Amniotic epithelial cell (primary cell): ENCODE results near the gene NUP50.
A peak's percentile ranks its signal among the peaks of the same experiment; 100 is the strongest.

ENCODE experiments used
- DNase-seq: peaks from one replicate; pipeline ENCODE4 v3.0.0-alpha.2; 2010; ENCODE audit warnings: low read depth

The NUP50 gene

DNA sequence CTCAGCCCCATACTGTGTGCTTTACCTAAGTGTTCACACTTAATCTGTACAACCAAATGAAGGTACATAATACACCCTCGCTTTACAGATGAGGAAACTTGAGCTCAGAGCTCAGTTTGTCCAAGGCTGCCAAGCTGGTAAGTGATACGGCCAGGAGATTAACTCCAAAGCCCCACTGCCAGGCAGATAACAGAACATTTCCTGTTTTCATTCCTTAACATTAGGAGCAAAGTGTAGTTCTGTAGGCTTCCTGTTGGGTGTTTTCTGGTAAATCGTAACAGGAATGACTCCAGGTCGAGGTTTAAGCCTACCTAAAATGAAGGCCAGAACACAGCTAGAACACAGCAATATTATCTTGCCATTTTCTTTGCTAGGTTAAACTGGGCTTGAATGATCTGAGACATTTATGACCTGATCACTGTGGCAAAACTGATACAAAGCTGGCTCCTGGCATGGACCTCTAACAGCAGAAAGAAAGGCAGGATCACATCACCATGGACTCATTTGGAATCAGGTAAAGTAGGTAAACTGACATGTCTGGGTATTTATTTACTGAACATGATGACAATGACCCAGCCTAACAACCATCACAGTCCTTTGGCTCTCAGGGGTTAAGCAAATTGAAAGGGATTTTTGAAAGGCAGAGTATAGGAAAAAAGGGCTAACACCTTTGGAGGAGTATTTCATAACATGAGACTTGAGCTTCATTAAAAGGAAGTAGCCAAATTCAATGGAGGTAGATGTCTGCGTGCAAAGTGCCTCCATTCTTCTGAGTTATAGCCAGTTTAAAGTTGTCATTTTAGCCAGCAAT, 3.9 kb upstream of the NUP50 start:
- DNase-seq = peak; percentile 82

DNA sequence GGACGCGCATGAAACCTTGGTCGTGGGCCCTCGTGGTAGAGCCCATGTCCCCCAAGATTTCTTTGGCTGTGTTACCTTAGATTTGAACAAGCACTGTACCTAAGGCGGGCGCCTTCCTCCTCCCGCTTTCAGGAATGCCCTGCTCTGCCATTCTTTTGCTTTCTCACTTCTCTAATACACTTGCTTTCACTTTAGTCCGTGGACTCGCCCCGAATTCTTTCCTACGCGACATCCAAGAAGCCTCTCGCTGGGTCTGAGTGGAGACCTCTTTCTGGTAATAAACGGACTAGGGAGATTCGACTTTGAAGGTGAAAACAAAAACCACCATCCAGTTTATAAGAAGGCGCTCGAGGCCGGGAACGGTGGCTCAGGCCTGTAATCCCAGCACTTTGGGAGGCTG, 1.2 kb upstream of the NUP50 start:
- no peak for DNase-seq

DNA sequence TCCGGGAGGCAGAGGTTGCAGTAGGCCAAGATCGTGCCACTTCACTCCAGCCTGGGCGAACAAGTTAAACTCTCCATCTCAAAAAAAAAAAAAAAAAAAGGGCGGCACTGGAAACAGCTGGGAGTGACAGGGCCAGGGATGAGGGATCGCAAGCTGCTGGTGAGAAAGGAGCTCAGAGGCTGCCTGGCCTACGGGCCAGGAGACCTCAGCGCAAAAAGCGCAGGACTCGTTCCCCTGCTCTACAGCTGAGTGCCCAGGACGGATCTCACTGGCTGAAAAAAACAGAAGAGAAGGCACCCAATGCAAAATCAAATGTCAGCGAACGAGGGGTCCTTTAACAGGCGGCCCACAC, 650 bp upstream of the NUP50 start:
- DNase-seq = peak; percentile 48

DNA sequence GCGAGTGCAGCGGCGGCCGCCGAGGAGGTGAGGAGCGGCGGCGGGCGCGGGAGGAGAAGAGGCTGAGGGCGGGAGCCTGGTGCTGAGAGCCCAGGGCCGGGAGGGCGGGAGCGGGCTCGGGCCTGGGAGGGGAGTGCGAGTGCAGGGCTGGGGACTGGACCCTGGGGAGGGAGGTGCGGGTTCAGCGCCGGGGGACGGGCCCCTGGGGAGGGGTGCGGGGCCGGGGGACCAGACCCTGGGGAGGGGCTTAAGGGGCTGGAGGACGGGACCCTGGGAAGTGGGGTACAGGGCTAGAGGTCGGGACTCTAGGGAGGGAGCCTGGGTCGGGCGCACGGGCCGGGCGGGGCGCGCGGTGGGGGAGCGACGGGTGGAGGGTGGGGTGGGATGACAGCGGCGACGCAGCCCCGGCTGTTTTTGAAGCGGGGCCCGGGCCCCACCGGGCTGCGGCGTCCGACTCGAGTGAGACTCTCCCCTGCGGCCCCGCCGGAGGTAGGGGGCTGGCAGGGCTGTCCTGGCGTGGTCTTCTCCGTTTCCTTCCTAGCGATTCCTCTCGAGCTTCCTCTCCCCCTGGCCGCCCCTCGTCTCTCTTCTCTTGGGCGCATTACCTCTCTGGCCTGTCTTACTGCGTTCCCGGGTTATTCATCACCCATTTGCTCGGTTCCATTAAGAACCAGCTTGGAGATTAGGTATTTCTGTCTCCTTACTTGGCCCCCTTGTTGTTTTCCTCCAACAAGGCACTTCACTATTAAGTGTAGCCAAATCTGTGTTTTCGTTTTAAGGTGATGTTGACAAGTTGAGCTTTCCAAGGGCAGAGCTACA, 754 bp downstream of the NUP50 start:
- peak; percentile 44 for DNase-seq

DNA sequence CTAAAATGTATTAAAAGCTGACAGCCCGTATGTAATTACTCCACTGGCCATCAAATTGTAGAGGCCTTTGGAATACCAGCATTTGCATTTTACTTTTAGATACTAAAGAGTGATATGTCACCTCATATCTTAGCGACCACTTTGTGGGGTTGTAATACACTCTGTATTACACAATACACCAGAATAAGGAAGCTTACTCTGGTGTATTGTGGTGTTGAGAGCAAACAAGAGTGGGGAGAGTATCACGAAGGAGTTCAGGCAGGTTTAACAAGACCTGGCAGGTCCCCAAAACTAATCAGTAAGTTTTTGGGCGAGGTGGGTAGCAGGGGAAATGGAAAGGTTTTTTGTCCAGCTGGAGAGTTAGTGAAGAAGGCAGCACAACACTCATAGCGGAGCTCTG, 3.2 kb downstream of the NUP50 start:
- DNase-seq = peak; percentile 32

DNA sequence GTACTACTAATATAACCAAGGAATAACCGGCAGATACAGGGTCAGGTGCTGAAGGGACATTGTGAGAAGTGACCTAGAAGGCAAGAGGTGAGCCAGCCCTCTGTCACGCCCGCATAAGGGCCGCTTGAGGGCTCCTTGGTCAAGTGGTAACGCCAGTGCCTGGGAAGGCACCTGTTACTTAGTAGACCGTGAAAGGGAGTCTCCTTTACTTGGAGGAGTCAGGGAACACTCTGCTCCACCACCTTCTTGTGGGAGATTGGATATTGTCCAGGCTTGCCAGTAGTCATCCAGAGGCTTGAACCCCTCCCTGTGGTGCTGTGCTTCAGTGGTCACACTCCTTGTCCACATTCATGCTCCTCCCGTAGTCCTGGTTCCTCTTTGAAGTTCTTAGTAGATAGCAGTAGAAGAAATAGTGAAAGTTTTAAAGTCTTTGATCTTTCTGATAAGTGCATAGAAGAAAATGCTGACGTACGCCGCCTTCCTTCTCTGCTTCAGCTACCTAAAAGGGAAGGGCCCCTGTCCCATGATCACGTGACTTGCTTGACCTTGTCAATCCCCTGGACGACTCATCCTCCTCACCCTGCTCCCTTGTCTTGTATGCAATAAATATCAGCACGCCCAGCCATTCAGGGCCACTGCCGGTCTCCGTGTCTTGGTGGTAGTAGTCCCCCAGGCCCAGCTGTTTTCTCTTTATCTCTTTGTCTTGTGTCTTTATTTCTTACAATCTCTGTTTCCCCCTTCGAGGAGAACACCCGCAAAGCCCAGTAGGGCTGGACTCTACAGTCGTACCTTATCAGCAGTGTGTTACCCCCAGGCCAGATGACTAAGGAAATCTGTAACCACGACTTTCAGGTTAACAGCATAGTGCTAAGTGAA, 6.1 kb downstream of the NUP50 start:
- peak; percentile 63 for DNase-seq

DNA sequence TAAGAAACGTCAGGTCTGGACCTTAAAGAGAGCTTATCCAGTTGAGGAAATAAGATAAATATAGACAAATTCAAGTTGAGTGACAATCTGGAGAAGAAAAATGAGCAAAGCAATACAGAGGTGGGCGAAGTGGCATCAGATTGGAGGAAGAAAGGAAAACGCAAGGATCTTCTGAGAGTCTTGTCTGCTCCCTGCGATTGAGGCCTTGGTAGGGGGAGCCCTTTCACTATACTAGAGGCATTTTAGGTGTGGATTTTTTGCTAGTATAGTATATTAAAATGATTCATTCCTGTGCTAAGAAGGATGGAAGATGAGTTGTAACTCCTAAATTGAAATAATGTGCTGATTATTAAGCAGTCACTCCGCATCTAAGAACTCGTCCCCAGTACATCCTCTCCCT, 8.1 kb downstream of the NUP50 start:
- DNase-seq = no peak

DNA sequence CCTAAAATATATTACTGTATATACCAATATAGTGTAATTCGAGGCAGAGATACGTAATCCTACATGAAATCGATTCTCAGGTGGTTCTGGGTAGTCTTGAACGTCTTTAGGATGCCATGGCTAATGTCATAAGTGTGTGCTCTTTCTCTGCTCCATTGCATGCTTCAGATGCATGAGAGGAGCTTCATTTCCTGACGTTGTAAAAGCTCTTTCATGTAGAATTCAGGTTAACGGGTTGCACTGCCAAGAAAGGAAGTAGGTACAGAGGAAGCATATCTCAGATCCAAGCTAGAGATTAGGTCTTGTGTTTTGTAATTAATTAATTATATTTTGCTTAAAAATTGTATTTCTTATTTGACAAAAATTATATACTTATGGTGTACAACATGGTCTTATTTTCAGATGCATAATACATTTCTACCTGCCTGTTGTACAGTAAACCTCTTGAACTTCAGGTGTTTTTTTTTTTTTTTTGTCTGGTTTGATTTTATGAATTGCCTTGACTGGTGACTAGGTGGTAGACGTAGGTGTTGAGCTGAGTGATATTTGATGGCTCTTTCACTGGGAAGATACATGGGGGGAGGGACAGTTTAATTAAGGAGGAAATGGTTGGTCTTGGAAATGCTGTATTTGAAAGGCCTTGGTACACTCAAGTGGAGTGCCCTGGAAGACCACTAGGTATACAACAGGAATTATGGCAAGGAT, 9.3 kb downstream of the NUP50 start:
- no peak for DNase-seq

DNA sequence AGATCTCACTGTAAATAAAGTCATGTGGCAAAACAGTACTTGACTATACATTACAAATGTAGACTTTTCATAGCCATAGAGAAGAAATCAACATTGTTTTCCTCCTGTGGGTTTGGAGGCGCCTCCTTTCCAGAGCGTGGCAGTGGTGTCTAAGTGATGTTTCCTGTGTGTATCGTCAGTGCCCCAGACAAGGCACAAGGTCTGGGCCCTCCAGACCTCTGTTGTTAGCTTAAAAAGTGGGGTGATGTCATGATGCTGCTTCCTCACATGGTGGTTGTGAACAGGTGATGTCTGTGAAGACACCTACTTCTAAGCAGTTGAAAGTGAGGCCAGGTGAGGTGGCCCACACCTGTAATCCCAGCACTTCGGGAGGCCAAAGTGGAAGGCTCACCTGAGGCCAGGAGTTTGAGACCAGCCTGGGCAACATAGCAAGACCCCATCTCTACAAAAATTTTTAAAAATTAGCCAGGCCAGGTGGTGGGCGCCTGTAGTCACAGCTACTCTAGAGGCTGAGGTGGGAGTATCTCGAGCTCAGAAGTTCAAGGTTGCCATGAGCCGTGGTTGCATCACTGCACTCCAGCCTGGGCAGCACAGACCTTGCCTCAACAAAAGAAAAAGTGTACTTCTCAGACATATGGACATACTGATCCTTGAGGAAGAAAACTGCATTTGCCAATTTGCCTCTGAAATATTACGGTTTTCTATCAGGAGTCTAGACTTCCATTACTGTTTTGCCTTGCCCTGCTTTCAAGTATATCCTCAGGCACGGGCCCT, 15.7 kb downstream of the NUP50 start:
- DNase-seq = no peak

DNA sequence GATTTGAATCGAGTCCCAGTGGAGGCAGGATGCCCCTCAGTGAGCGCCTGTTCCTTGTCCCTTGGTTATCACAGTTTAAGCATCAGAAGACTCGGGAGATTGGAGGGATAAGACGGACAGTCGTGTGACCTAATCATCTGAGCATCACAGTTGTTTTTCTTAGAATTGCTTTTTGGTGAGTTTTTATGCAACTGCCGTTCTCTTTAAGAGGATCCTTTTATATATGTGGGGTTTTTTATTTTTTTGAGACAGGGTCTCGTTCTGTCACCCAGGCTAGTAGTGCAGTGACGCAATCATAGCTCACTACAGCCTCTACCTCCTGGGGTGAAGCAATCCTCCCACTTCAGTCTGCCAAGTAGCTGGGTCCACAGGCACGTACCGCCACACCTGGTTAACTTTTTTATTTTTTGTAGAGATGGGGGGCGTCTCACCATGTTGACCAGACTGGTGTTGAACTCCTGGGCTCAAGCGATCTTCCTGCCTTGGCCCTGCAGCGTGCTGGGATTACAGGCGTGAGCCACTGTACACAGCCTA, 16.5 kb downstream of the NUP50 start:
- peak; percentile 41 for DNase-seq

DNA sequence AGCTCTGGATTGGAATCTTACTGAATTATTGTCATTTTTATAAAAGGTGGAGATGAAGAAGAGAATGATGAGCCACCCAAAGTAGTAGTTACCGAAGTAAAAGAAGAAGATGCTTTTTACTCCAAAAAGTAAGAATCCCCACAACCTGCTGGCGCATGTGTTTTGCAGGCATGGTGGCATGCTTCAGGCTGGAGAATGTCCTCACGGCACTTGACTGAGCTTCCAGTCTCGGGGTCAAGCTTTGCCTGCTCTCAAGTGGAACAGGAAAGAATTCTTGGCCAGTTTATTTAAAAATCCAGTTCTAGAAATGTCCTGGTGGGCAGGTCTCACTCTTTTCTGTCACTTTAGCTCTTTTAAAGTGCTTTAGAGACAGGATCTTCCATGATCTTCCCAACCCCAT, 17.5 kb downstream of the NUP50 start:
- DNase-seq = no peak

DNA sequence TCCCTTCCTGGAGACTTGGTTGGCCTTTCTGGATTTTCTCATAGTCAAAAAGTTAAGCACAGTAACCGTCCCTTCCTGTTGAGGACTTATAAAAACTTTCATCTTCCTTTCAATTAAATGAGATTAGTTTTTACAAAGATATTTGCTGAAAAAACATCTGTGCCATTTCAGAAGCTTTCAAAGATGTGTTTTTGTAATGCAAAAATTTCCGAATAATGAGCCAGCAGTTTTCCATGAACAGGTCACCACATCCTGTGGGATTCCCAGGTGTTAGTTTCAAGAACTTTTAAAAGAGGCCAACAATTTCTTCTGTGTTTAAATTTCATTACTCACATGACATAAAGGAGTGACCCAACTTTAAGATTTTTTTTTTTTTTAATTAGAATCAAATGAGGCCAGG, 18.0 kb downstream of the NUP50 start:
- DNase-seq = no peak

DNA sequence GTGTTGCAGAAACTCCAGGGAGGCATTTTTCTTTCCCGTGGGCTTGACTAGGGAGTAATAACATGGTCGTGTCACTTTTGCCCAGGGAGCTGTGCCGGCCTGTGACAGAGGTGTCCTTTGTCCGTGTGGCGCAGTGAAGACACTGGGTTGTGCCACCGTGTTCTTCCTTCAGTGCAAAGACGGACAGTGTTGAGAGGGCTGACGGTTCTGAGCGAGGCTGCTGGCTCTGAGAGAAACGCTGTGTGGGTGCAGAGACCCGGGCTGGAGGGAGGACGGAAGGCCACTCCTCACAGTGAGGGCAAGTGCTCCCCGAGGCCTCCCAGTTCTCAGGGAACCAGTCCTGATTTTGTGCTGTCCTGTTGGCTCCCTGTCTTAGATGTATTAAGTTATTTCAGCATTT, 20.2 kb downstream of the NUP50 start:
- no peak for DNase-seq

DNA sequence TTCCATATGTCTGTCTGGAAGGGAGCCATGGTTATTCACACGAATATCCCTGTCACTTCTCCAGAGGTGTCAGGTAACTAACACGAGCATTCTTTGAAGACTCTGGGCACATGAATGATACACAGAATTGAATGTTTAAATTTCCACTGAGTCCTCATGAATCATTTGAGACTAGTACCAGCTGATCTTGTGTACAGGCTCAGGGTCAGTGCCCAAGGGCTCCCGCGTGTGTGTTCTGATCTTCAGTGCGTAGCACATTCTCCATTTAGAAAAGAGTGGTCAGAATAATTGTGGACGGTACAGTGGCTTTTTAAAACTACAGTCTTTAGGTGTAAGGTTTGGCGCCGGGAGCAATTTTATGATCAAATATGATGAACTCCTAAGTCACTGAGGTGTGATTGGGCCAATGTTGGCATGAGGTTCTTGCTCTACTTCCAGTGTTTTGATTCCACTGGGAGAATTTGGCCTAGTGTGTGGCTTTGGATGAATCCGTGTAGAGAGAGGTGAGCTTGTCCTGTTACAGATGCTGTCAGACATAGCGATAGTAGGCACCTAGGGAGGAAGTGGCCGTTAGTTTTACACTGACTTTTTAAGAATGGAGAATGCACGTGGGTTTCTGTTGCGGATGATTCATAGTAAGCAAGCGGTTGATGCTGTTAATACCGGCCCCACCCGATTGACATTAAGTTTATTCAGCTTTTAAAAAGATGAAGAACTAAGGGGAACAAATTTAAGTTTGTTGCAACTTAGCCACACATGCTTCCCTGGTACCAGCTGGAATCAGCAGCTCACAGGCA, 22.2 kb downstream of the NUP50 start:
- DNase-seq = no peak

DNA sequence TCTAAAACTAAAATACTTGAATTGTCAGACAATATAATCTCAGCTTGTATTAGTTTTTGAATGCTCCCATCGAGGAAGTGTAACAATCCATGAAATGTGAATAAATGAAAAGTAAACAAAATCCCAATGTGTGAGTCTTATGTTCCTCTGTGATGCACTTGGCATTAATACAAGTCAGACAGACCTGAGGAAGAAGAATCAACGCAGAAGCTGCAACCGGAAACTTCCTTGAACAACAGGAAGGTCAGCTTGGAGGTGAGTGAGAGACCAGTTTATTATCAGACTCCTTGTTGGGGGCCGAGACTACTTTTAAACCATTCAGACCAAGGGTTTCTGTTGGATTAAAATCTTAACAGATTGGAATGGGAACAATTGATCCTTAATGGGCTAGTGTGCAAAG, 24.2 kb downstream of the NUP50 start:
- DNase-seq = no peak

DNA sequence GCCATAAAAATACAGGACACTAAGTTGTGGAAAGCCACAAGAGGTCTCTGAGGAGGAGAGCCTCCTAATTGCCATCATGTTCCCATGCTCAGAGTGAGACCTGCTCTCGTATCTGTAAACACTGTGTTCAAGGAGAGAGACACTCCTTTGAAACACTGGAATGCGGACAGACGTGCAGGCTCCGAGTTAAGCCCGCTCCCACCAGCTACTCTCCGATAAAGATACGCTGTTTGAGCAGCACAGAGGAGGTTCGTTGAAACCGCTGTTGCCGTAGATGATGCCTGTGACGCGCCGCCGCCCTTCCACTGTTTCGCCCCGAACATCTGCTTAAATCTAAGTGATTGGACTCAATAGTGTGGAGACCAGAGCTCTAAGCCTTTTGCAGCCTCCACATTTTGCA, 25.1 kb downstream of the NUP50 start:
- DNase-seq = peak; percentile 39

DNA sequence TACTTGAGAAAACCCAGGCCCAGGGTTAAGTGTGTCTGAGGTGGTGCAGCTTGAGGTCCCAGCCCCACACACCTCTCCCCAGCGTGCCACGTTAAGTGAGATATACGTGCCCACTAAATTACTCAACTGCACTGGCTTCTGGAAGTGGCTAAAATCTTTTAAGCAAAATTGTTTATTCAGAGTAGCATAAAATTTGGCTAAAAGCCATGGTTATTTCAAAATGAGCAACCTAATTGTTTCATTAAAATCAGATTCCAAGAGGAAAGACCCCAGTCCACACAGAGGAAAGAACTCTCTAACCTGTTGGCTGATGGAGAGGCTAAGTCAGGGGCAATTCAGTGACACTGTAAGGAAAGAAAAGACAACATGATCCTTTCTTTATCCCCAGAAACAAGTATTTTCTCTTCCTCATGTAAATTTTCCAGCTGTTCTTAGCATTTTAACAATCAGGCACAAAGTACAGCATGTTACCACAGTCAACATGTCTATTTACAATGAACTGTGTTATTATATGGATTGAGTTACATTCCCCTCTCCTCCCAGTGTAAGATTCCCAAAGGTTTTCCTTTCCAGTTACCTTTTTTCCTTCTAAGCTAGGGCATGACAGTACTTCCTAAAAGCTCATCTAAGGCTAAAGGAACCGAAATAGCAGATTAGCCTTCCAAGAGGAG, 26.6 kb downstream of the NUP50 start:
- peak; percentile 32 for DNase-seq

DNA sequence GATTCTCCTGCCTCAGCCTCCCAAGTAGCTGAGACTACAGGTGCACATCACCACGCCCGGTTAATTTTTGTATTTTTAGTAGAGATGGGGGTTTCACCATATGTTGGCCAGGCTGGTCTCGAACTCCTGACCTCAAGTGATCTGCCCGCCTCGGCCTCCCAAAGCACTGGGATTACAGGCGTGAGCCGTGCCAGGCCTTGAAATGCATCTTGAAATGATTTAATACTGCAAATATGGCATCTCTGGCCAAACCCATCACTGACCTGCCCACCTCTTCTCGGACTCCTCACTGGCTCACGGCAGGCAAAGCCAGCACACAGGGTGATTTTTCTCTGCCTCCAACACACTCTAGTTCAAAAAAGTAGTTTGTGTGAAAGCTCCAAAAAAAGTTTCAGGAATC, 28.0 kb downstream of the NUP50 start:
- peak; percentile 42 for DNase-seq

DNA sequence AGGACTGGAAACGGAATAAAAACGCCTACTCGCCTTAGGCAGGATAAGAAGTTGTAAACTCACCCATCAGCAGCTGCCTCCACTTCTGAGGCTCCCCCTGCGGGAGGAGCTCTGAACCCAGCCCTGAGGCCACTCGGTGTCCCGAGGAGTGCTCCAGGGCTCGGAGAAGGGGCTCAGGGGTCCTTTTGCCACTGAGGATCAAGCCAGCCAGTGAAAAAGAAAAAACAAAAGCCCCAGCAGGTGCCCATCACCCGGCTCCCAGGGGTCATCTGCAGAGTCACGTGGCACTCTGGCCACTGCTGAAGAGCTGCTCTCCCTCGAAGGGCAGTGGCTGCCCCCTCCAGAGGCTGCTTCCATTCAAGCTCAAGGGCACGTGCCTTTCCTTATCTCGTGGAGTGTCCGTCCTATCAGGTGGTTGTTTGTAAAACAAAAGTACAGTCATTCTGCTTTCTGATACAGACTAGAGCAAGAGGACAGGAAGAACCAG, 29.0 kb downstream of the NUP50 start:
- DNase-seq = peak; percentile 43
